Stimulated activated CD8-positive, alpha-beta memory T cell treated with anti-CD3 and anti-CD28 coated beads, Interleukin-4, amount 100 ng/mL, for 1 hour (primary cell): ENCODE measurements around the gene VWA8.
"Not testable (repeated sequence)": the region's sequence is repeated elsewhere in the genome, so short reads cannot be mapped to it uniquely, and the experiment has no call there.

Source experiments
- DNase-seq, 2 donors: peaks; one replicate each; pipeline ENCODE4 v3.0.0-alpha.2; 2020; ENCODE audit warnings: low read depth in 2 of 2, low spot score in 1 of 2

The VWA8 gene

DNA sequence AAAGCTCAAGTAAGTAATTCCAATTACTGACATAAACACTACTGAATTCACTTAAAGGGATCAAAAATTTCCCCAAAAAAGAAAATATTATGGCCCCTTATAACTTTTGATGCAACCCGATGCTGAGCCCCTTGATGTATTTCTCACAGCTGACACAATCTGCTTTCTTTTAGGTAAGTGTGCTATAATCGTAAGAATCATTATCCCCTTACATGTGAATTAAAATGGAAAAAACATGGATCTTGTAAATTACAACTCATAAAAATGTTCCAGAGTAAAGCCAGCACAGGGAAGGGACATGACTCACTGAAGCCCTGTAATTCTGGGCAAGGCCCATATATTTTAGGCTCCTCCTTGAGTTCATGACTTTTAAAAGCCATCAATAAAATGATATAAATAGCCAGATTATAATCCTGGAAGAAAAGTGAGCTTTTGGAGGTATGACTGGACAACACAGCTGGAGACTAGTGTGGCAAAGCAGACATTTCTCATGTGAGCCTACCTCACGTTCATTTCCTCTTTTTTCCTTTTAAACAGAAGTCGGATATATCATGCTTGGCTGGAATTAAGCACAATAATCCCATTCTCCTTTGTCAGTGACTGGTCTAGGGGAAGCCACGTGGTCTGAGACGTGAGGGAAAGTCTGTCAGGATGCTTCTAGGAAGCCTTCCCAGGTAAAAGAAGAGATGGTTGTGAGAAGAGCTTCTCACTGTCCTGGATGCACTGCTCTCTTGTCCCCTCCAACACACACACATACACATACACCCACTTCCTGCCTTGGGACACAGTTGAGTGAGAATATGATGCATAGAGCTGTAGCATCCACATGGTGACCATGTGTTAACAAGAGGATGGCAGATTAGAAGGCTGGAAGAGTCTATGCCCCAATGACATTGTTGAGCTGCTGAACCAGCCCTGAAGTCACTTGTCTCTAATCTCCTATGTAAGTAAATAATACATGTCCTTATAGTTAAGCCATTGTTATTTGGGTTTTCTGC is 338.2 kb downstream of the VWA8 start:
- no peak for DNase-seq

DNA sequence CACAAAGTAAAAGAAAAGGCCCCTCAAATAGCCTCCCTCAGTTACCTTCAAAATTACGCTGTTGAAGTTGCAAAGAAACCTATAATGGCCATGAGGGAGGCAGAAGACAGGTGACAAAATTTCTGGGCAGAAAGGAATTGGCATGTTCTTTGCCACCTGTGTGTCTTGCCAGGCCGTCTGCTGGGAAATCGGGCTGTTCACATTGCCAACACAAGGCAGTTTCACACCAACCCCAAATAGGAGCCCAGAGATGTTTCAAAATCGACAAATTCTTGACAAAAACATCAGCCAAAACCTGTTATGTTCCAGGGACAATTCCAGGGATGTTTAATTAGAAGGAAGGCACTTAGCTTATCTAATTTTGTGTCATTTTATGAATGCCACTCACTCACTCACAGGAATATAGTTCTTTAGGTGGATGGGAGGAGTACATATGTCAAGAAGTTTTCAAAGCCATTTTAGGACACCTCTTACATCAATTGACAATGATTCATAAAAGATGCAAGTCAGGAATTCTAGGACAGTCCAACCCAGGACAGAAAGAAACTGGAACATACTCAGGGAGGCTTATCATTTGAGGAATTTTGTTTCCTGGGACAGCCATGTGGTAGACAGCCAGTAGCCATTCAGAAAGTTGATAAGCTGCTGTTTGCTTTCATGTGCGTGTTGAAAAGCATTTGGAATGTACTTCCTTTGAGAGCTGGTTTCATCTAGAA is 339.0 kb downstream of the VWA8 start:
- DNase-seq: no peak

DNA sequence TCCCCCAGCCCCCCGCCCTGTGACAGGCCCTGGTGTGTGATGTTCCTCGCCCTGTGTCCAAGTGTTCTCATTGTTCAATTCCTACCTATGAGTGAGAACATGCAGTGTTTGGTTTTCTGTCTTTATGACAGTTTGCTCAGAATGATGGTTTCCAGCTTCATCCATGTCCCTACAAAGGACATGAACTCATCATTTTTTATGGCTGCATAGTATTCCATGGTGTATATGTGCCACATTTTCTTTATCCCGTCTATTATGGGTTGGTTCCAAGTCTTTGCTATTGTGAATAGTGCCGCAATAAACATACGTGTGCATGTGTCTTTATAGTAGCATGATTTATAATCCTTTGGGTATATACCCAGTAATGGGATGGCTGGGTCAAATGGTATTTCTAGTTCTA is 343.3 kb downstream of the VWA8 start:
- DNase-seq: not testable (repeated sequence)

- no peak for DNase-seq
Observed at GRCh38 chr13:41616151-41616550, 344.8 kb downstream of the VWA8 start.

DNA sequence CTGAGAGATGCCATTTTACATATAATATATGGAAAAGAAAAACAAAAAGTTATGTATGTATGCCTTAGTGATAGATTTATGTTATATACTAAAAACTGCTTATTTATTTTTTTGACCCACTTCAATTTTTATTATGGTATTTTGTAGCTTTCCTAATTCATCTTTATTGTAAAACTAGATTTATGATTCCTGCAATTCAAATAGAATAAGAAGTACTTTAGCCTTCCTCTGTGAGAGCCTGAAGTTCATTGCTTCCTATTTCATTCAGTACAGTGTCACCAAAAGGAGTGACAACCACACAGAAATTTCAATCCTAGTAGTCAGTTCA is 345.4 kb downstream of the VWA8 start:
- DNase-seq: no peak

GRCh38 chr13:41614671-41615527 is 346.0 kb downstream of the VWA8 start:
- DNase-seq: no peak

GRCh38 chr13:41613984-41614661 is 346.8 kb downstream of the VWA8 start:
- DNase-seq: no peak

- no peak for DNase-seq
Observed at GRCh38 chr13:41613471-41613870, 347.4 kb downstream of the VWA8 start.

- no peak for DNase-seq
Observed at GRCh38 chr13:41611385-41611784, 349.5 kb downstream of the VWA8 start.

DNA sequence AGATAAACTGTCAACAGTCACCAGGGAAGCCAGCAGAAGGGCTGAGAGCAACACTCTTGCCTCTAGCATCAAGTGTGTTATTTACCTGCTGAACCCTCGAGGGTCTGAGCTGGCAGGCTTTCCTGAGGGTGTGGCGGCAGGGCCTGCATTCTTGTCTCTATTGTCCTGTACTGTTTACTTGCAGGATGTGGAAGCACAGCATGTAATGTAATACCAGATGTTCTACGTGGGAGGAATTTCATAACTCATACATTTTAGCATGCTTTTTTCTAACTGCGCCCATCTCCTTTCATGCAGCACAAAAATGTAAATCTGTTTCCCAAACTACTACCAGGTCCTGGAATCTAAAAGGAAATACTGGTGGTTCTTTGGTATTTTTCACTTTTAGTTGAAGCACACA is 350.5 kb downstream of the VWA8 start:
- no peak for DNase-seq

DNA sequence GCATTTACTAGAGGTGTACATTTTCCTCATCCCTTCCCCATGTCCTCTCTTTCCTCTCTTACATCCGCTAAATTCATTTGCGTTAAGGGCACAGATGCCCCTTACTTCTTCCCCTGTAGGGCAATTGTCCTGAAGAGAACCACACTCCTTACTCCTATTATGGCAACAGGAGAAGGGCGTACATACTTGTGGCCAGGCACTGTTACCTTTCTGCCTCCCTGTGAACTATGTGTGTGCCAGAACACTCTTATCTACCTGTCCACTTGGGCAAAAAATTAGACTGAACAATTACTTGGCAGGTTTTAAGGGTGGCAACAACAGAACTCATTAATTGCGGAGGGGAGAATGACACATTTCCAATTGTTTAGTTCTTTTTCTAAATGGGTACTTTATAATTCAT is 351.1 kb downstream of the VWA8 start:
- no peak for DNase-seq

GRCh38 chr13:41608839-41609177 is 352.1 kb downstream of the VWA8 start:
- DNase-seq: no peak

GRCh38 chr13:41608111-41608838 is 352.6 kb downstream of the VWA8 start:
- no peak for DNase-seq

GRCh38 chr13:41606646-41607045 is 354.3 kb downstream of the VWA8 start:
- no peak for DNase-seq

GRCh38 chr13:41605319-41606285 is 355.3 kb downstream of the VWA8 start:
- no peak for DNase-seq

- DNase-seq: no peak
Observed at GRCh38 chr13:41603917-41604316, 357.0 kb downstream of the VWA8 start.

DNA sequence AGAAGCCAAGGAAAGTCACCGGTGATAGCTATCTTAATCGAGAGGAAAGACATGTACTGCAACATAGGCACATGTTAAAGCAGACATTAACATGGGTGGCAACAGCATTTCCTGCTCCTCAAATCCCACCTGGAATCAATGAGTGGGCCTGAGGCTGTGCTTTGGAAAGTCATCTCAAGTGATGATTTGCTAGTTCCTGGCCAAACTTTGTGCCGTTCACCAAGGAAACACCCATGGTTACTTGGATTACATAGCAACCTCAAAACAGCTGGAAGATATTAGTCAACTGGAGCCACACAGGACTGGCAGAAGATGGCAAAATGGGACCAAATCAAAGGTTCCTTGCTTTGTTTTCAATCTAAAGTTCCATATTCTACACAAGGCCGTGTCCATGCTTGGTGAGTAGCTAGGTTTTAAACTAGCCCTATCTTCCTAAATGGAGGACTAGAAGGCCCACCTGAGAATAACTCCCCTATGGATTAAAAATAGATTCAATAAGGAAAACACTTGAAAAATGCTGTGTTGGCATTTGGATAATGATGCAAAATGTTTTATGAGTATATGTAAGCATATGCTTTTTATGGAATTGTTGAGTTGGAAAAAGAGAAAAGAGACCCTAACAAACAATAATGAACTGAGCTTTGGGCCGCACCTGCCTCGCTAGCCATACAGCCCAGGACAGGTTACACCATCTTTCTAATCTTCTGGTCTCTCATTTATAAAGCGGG is 359.0 kb downstream of the VWA8 start:
- no peak for DNase-seq

DNA sequence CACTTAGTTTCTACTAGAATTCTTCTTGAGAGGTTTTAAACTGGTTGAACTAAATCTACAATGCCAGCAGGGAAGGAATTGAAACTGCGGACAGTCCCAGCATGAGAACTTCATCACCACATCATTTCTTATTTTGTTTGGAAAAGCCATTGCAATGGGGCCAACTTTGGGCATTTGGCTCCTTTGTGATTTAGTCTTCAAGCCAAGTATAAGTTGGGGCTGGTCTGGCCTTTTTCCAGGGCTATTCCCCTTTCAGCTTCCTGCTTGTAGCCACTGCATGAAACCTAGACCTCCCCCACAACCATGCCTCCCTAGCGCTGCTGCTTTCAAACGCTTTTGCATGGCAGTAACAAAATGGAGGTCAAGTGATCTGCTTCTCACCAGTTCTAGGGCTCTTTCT is 361.3 kb downstream of the VWA8 start:
- DNase-seq: no peak
